OCI-LY1 (cell line): ENCODE results near the gene GNAI1.

Source experiments
- CTCF ChIP-seq: fragments of 200-600 bp; sonication (generic), shearing (Covaris generic); IDR thresholded peaks from 2 replicates; pipeline ENCODE4 v1.5.1; 2017; ENCODE audit warnings: mild to moderate bottlenecking, antibody characterized with exemption, low read length, moderate library complexity, mixed read lengths
- EZH2 ChIP-seq: fragments of 200-600 bp; sonication (generic), shearing (Covaris generic); IDR thresholded peaks from 2 replicates; pipeline ENCODE4 v1.8.0; 2017; ENCODE audit warnings: borderline replicate concordance, mixed run types, mild to moderate bottlenecking, antibody characterized with exemption, low read length, moderate library complexity, mixed read lengths

GRCh38 chr7:80187727-80188126 is 53.1 kb downstream of the GNAI1 start:
- no peak for TF ChIP-seq CTCF
- no peak for TF ChIP-seq EZH2
